GM19372 (cell line): ENCODE data around the gene PPP1R13L.
"Not testable (repeated sequence)": the region's sequence is repeated elsewhere in the genome, so short reads cannot be mapped to it uniquely, and the experiment has no call there.

Experiments used
- ATAC-seq: cut with Tn5 transposase; IDR thresholded peaks from one replicate; pipeline ENCODE4 v1.9.1; 2021; ENCODE audit warnings: mild to moderate bottlenecking, low read depth, moderate library complexity; ENCODE audit not compliant: unreplicated experiment

The PPP1R13L gene

GRCh38 chr19:45432543-45432942, 27.7 kb upstream of the PPP1R13L start:
- ATAC-seq, result not testable (repeated sequence)

GRCh38 chr19:45431008-45431407, 26.1 kb upstream of the PPP1R13L start:
- not testable (repeated sequence) for ATAC-seq

- not testable (repeated sequence) for ATAC-seq
Measured at GRCh38 chr19:45429896-45430295, 25.0 kb upstream of the PPP1R13L start.

- ATAC-seq, result no peak
Measured at GRCh38 chr19:45428384-45429231, 23.7 kb upstream of the PPP1R13L start.

GRCh38 chr19:45424191-45425058, 19.6 kb upstream of the PPP1R13L start:
- no peak for ATAC-seq

GRCh38 chr19:45423589-45424190, 18.8 kb upstream of the PPP1R13L start, which contains the start of gene ERCC1:
Gene ERCC1, minus strand, starts transcription at chr19:45423917. Its CDS starts 543 bp downstream, at chr19:45423374.
- ATAC-seq, result peak; percentile 73

GRCh38 chr19:45423033-45423588, 18.2 kb upstream of the PPP1R13L start:
- ATAC-seq, result no peak

GRCh38 chr19:45421947-45422498, 17.2 kb upstream of the PPP1R13L start:
- ATAC-seq, result no peak

- ATAC-seq, result no peak
Measured at GRCh38 chr19:45420871-45421270, 16.0 kb upstream of the PPP1R13L start.

- ATAC-seq, result no peak
Measured at GRCh38 chr19:45420356-45420755, 15.5 kb upstream of the PPP1R13L start.

- ATAC-seq, result no peak
Measured at GRCh38 chr19:45419895-45420294, 15.0 kb upstream of the PPP1R13L start.

GRCh38 chr19:45419396-45419795, 14.5 kb upstream of the PPP1R13L start:
- peak; percentile 47 for ATAC-seq

- no peak for ATAC-seq
Measured at GRCh38 chr19:45418802-45419201, 13.9 kb upstream of the PPP1R13L start.

GRCh38 chr19:45417151-45417550, 12.3 kb upstream of the PPP1R13L start:
- no peak for ATAC-seq

- ATAC-seq, result no peak
Measured at GRCh38 chr19:45414468-45414867, 9.6 kb upstream of the PPP1R13L start.

- ATAC-seq, result no peak
Measured at GRCh38 chr19:45413497-45413896, 8.6 kb upstream of the PPP1R13L start.

- not testable (repeated sequence) for ATAC-seq
Measured at GRCh38 chr19:45410330-45410729, 5.5 kb upstream of the PPP1R13L start.

- ATAC-seq, result no peak
Measured at GRCh38 chr19:45409557-45409920, 4.7 kb upstream of the PPP1R13L start.

GRCh38 chr19:45408830-45409556, 4.1 kb upstream of the PPP1R13L start:
- no peak for ATAC-seq

GRCh38 chr19:45408121-45408520, 3.3 kb upstream of the PPP1R13L start:
- no peak for ATAC-seq
